Panc1 (cell line): ENCODE measurements around the gene COA8. TPM values are rescaled to one million over a fixed set of nuclear protein-coding genes. Genes with fewer than 3 reads are reported as not detected.

Experiments
- ATAC-seq: fragments of 200-7000 bp; cut with Tn5 transposase; 2 replicates; pipeline ENCODE4 v1.9.1; 2020; ENCODE audit warnings: mild to moderate bottlenecking, moderate library complexity
- BruUV-seq: library from RNA; stranded (reverse); fragments of 400-500 nt; replicated peaks from 2 replicates; lab custom pipeline; 2021; lab: Mats Ljungman, UMichigan
- CTCF ChIA-PET: fragments of 300-600 bp; sonication (Branson Sonifier 250); formaldehyde crosslinking; loops from one replicate; lab custom pipeline; 2022; ENCODE audit warnings: antibody characterized with exemption; lab: Charles Lee
- POLR2A ChIA-PET: fragments of 300-600 bp; sonication (Branson Sonifier 250); formaldehyde crosslinking; loops from one replicate; lab custom pipeline; 2022; ENCODE audit warnings: antibody characterized with exemption; lab: Charles Lee
- DNase-seq: peaks from one replicate; pipeline ENCODE4 v3.0.0-alpha.2; 2010; ENCODE audit warnings: low read depth, low spot score
- H3K27ac ChIP-seq: 2 replicates; pipeline ENCODE4 v1.5.1; 2011; ENCODE audit warnings: mild to moderate bottlenecking, low read length, inconsistent platforms
- H3K27me3 ChIP-seq: fragments of 200-500 bp; sonication (Bioruptor generic); 2 replicates; pipeline ENCODE4 v1.6.0; 2014; ENCODE audit warnings: low read length, inconsistent platforms; ENCODE audit not compliant: control insufficient read depth, insufficient read depth
- H3K36me3 ChIP-seq: fragments of 200-500 bp; sonication (Bioruptor generic); 2 replicates; pipeline ENCODE4 v1.5.1; 2014; ENCODE audit warnings: inconsistent platforms, mild to moderate bottlenecking, low read length, moderate library complexity; ENCODE audit not compliant: control insufficient read depth, insufficient read depth
- H3K4me1 ChIP-seq: 2 replicates; pipeline ENCODE4 v1.5.1; 2011; ENCODE audit warnings: inconsistent platforms, mild to moderate bottlenecking, low read length, moderate library complexity; ENCODE audit not compliant: control insufficient read depth, insufficient read depth
- H3K4me3 ChIP-seq, 2 experiments: 2 replicates each; pipeline ENCODE4 v1.5.1; 2011 to 2012; ENCODE audit warnings: low read depth in 2 of 2, low read length in 2 of 2, mild to moderate bottlenecking in 2 of 2, inconsistent platforms in 1 of 2, moderate library complexity in 1 of 2
- H3K9me3 ChIP-seq: fragments of 200-500 bp; sonication (Bioruptor generic); 2 replicates; pipeline ENCODE4 v1.5.1; 2014; ENCODE audit warnings: low read depth, mild to moderate bottlenecking, inconsistent platforms, low read length, moderate library complexity; ENCODE audit not compliant: control insufficient read depth, insufficient read depth
- CTCF ChIP-seq: fragments of 450-650 bp; IDR thresholded peaks from 2 replicates; pipeline ENCODE4 v1.5.1; 2017; ENCODE audit warnings: mild to moderate bottlenecking
- POLR2AphosphoS5 ChIP-seq: IDR thresholded peaks from 2 replicates; pipeline ENCODE4 v1.6.1; 2012; ENCODE audit warnings: mild to moderate bottlenecking, low read depth, low read length, moderate library complexity
- SIN3A ChIP-seq: IDR thresholded peaks from 2 replicates; pipeline ENCODE4 v1.6.1; 2012; ENCODE audit warnings: low read depth, mild to moderate bottlenecking, low read length, moderate library complexity, borderline replicate concordance; ENCODE audit not compliant: insufficient read depth
- TCF7L2 ChIP-seq: IDR thresholded peaks from 2 replicates; pipeline ENCODE4 v1.6.1; 2011; ENCODE audit warnings: mild to moderate bottlenecking, low read depth, low read length, inconsistent platforms
- in situ Hi-C: cut with HindIII; loops from 2 replicates; pipeline ENCODE4 v1.10.0; 2016; ENCODE audit warnings: low sequenced_read_pairs, low pct_unique_long_range_greater_than_20kb
- intact Hi-C: fragments of 100-400 bp; cut with micrococcal nuclease; formaldehyde crosslinking; loops from one replicate; pipeline ENCODE4 v1.10.0; 2022; ENCODE audit not compliant: unreplicated experiment
- total RNA-seq: library from RNA; stranded (reverse); gene quantifications from one replicate; pipeline ENCODE4 v1.2.1, GENCODE V29; 2021; ENCODE audit not compliant: unreplicated experiment
- TF ChIP-seq, protein P1 (sequence below), 2 experiments: IDR thresholded peaks; 2 replicates each; pipeline ENCODE4 v1.6.1; 2011 to 2012; ENCODE audit warnings: low read depth in 2 of 2, control low read depth in 1 of 2, low read length in 1 of 2, mild to moderate bottlenecking in 1 of 2, moderate library complexity in 1 of 2; ENCODE audit not compliant: insufficient read depth in 1 of 2

Gene COA8
- total RNA-seq, 1 experiment from 2014 or later = 42.2 TPM

- Histone ChIP-seq H3K9me3 (no peaks in the 10 kb centered on the region), H3K36me3 (peaks cover 24% of the 10 kb centered on the region), H3K4me3 (peak overlapping the region; percentile 89 to 97), H3K27me3 (no peaks in the 10 kb centered on the region), H3K27ac (peak overlapping the region; percentile 86), H3K4me1 (peaks cover 22% of the 10 kb centered on the region)
- no peak for ATAC-seq
- ChIA-PET POLR2A (interaction anchor here (0.7 kb wide), 1 partner anchor 139 kb away, joined by 4 read pairs; no protein-coding TSS in a partner anchor), CTCF (no interaction called here)
- BruUV-seq = no TSS peak
- intact Hi-C loops = no loop called here
- DNase-seq = no peak
- no peak for TF ChIP-seq POLR2AphosphoS5
- TF ChIP-seq, protein P1, sequence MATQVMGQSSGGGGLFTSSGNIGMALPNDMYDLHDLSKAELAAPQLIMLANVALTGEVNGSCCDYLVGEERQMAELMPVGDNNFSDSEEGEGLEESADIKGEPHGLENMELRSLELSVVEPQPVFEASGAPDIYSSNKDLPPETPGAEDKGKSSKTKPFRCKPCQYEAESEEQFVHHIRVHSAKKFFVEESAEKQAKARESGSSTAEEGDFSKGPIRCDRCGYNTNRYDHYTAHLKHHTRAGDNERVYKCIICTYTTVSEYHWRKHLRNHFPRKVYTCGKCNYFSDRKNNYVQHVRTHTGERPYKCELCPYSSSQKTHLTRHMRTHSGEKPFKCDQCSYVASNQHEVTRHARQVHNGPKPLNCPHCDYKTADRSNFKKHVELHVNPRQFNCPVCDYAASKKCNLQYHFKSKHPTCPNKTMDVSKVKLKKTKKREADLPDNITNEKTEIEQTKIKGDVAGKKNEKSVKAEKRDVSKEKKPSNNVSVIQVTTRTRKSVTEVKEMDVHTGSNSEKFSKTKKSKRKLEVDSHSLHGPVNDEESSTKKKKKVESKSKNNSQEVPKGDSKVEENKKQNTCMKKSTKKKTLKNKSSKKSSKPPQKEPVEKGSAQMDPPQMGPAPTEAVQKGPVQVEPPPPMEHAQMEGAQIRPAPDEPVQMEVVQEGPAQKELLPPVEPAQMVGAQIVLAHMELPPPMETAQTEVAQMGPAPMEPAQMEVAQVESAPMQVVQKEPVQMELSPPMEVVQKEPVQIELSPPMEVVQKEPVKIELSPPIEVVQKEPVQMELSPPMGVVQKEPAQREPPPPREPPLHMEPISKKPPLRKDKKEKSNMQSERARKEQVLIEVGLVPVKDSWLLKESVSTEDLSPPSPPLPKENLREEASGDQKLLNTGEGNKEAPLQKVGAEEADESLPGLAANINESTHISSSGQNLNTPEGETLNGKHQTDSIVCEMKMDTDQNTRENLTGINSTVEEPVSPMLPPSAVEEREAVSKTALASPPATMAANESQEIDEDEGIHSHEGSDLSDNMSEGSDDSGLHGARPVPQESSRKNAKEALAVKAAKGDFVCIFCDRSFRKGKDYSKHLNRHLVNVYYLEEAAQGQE (IDR thresholded peaks at IDR 0.05; ENCODE audit: insufficient read depth in 1 of 2, low read depth in 2 of 2, low read length in 1 of 2) = no peak
- no peak for TF ChIP-seq SIN3A
- in situ Hi-C loops = no loop called here
Observed at GRCh38 chr14:103563844-103564505, 1.2 kb downstream of the COA8 start.

- no peak for ATAC-seq
- DNase-seq = no peak
- BruUV-seq = no TSS peak
- intact Hi-C loops (no loop called here), in situ Hi-C loops (no loop called here)
- Histone ChIP-seq H3K27ac (no peak overlapping the region), H3K9me3 (no peaks in the 10 kb centered on the region), H3K4me1 (peaks cover 2% of the 10 kb centered on the region; the same call in 1 of the 2 replicates), H3K4me3 (no peak overlapping the region), H3K36me3 (no peaks in the 10 kb centered on the region), H3K27me3 (no peaks in the 10 kb centered on the region)
- ChIA-PET CTCF (no interaction called here), POLR2A (interaction anchor here (1.1 kb wide), 1 partner anchor 61 kb away, joined by 3 read pairs; no protein-coding TSS in a partner anchor)
- TF ChIP-seq SIN3A (no peak), CTCF (no peak), POLR2AphosphoS5 (no peak), TCF7L2 (no peak)
- TF ChIP-seq, protein P1 (IDR thresholded peaks at IDR 0.05; ENCODE audit: insufficient read depth in 1 of 2, low read depth in 2 of 2, low read length in 1 of 2) = no peak
Observed at GRCh38 chr14:103568952-103569351, 6.2 kb downstream of the COA8 start.
